22Rv1 (cell line): Measurements from ENCODE around the gene AMER3.
A peak's percentile ranks its signal among the peaks of the same experiment; 100 is the strongest.

Experiments
- H3K27ac ChIP-seq: fragments of 450-650 bp; 2 replicates; pipeline ENCODE4 v1.5.1; 2017
- ZFX ChIP-seq: fragments of 450-650 bp; IDR thresholded peaks from 2 replicates; pipeline ENCODE4 v1.6.1; 2017; ENCODE audit warnings: antibody characterized with exemption, borderline replicate concordance
- TF ChIP-seq, protein P1 (sequence below): fragments of 450-650 bp; IDR thresholded peaks from 2 replicates; pipeline ENCODE4 v1.5.1; 2017; ENCODE audit warnings: mild to moderate bottlenecking

AMER3 gene

DNA sequence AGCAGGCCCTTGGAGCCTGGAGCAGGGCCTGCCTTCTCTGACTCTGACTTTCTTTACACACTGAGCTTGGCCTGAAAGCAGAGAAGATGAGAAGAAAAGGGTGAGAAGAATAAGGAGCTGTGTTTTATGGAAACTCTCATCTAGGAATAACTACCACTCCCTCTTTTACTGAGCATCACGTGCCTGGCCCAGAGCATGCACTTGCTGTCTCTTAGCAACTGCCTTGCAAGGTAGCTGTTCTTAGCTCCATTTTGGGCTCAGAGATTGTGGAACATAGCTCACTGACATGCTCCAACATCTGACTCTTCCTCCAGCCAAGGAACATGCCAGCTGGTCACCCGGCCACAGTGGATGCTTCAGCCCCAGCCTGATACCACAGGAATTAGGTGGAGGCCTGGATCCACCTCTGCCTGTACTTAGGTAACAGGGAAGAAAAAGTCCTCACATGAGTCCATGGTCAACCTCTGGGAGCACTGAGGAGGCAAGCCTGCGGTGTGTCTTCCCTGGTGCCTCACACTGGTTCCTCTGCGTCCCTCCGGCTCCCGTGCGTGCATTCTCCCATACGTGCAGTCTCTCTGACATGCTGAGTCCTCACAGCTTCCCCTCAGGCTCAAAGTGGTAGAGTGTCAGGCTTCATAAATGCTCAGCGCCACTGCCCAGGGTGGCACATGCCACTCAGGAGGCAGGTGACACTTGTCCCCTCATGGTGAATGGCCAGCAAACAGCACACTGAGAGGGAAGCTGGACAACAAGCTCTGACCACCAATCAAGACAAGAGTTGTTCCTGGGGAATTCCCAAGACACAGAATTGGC, 35.7 kb downstream of the AMER3 start:
- H3K27ac ChIP-seq: no peak overlapping the region
- TF ChIP-seq ZFX: no peak
- TF ChIP-seq, protein P1, sequence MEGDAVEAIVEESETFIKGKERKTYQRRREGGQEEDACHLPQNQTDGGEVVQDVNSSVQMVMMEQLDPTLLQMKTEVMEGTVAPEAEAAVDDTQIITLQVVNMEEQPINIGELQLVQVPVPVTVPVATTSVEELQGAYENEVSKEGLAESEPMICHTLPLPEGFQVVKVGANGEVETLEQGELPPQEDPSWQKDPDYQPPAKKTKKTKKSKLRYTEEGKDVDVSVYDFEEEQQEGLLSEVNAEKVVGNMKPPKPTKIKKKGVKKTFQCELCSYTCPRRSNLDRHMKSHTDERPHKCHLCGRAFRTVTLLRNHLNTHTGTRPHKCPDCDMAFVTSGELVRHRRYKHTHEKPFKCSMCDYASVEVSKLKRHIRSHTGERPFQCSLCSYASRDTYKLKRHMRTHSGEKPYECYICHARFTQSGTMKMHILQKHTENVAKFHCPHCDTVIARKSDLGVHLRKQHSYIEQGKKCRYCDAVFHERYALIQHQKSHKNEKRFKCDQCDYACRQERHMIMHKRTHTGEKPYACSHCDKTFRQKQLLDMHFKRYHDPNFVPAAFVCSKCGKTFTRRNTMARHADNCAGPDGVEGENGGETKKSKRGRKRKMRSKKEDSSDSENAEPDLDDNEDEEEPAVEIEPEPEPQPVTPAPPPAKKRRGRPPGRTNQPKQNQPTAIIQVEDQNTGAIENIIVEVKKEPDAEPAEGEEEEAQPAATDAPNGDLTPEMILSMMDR: no peak

DNA sequence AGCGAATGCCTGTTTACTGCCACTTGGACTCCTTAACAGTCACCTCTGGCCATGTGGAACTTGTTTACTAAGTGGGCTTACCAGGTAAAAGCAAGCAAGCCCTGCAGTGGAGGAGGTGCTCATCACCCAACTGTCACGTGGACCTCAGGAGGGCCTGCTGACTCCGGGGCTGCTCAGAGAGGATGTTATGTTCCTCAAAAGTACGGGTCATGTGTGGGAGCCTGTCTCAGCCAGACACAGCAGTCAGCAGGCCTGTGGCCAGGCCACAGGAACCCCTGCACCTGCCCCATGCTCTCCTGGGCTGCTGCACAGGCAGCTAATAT, 36.2 kb downstream of the AMER3 start:
- H3K27ac ChIP-seq: no peak overlapping the region
- no peak for TF ChIP-seq ZFX

DNA sequence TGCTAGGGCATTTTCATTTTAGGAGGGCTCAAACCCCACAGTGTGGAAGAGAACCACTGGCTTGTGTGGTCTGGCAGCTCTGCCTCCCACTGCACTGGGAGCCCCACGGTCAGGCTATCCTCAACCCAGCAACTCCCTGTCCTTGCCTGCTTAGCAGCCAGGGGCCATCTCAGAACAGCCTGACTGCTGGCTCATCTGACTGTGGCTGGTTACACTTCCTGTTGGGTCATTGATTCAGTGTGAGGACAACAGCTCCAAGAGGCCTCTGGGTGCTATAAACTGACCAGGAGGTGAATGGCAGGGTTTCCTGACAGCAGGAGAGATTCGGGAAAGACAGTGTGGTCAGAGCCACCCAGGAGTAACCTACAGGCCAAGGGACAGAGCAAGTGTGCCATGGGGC, 40.1 kb downstream of the AMER3 start:
- H3K27ac ChIP-seq: no peak overlapping the region
- TF ChIP-seq, protein P1: no peak
- no peak for TF ChIP-seq ZFX

DNA sequence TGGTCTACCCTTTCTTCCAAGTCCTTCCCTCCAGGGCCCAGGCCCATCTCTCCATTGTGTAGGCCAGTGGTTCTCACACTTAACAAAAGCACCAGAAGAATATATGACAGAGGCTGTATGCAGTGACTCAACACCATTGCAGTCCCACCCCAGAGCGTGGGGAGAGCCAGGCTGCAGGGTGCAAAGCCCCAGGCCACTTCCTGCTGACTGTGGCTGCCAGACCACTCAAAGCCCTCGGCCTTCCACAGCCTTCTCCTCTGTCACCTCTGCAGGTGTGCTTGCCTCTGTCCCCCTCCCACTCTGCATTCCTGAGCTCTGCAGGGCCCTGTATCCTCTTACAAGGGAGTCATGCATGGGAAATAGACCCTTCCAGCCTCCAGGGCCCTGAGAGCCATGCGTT, 41.0 kb downstream of the AMER3 start:
- H3K27ac ChIP-seq: no peak overlapping the region
- TF ChIP-seq ZFX: no peak

DNA sequence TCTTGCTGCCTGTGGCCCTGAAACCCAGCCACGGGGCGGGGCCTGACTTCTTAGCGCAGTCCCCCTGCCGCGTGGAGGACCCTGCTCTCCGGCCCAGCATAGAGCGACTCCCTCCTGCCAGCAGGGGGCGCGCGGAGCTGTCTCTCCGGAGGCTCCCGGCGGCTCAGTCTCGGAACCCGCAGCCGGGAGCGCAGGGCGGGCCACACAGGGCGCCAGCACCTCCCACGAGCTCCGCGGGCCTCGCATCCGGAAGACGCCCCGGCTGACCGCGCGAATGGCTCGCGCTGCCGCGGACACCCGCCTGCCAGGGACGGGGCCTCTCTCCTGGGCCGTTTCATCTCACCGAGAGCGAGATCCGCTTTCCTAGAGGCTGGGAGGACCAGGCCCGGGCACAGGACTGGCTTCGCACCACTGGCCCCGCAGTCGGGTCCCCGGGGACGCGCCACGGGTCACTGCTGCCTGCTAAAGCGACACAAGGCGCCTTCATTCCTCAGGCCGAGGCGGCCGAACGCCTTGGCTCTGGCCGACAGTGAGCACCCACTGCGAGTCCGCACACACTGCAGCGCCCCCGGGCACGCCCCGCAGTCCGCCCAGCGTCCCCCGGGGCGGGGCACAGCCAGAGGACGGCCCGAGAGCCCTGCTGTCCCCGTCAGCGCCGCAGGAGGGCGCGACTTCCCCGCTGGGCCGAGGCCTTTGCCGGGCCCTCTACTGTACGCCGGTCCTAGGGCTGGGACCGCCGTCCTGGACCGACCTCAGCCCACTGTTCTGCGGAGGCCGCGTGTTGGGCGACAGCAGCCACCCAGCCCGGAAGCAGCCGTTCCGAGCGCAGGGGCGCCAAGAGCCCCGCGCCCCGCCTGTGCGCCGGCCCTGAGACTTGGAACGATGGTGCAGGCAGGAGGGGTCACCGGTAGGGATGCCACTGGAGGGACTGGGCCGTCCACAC, 42.4 kb downstream of the AMER3 start:
- H3K27ac ChIP-seq: peak overlapping the region; percentile 76
- no peak for TF ChIP-seq ZFX
- TF ChIP-seq, protein P1: peak; percentile 77

DNA sequence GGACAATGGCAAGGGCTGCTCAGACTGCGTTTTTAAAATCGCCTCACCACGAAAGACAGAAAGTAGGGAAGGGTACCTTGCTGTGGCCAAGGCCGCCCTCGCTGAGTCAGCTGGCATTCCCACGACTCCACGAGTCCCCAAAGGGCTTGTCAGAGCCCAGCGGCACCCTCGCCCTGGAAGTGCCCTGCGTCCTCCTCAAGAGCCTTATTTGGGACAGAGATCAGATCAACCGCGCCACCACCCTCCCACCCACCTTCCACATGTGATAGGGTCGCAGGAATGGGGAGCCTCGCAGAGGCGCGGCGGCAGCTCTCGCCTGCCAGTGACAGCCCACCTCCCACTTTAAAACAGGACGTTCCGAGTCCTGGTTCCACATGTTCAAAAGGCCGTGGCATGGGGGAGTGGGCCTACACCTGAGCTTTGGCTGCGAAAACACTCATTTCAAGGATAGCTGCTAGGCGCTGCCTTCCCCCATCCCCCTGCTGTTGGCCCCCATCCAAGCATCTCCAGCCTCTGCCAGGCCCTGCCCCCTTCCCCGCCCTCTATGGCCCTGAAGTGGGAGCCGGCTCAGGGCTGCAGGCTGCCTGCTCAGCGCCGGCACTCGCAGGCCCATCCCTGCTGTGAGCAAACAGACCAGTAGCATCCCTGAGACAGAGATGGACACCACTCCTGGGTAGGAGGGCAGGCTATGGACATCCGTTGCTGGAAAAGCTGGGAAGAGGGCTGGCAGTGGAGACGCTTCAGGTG, 43.3 kb downstream of the AMER3 start:
- H3K27ac ChIP-seq: no peak overlapping the region

DNA sequence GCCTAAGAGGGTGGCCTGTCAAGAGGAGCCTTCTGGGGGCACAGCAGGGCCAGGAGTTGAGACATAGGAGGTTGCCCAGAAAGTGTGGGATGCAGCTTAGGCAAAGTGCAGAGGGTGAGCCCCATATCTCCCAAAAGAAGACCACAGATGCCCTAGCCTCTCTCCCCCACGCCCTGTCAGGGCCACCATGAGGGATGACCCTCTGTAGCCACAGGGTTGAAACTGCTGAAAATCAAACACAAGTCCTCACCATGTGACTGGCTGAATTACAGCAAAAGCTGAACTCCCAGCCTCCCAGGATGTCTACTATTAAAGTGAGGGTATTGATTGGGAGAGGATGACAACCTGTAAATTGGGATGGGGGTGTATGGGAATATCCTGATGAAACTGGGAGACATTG, 44.0 kb downstream of the AMER3 start:
- no peak overlapping the region for H3K27ac ChIP-seq
- TF ChIP-seq, protein P1: no peak
- TF ChIP-seq ZFX: no peak

More for the DNA sequence above, 43.3 kb downstream of the AMER3 start:
- TF ChIP-seq ZFX: no peak
- TF ChIP-seq, protein P1: no peak

DNA sequence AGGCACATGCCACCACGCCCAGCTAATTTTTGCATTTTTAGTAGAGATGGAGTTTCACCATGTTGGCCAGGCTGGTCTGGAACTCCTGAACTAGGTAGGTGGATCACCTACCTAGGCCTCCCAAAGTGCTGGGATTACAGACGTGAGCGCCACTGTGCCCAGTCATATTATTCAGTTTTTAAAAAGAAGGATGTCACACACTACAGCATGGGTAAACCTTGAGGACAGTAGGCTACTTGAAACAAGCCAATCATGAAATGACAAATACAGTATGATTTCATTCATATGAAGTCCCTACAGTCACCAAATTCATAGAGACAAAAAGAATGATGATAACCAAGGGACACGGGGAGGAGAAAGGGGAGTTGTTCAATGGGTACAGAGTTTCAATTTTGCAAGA, 50.3 kb downstream of the AMER3 start:
- H3K27ac ChIP-seq: no peak overlapping the region
- TF ChIP-seq, protein P1: no peak
- TF ChIP-seq ZFX: no peak
